Ishikawa (cell line): ENCODE measurements around the gene NFIB.

ENCODE experiments used
- CREB1 ChIP-seq: IDR thresholded peaks from 2 replicates; pipeline ENCODE4 v1.6.1; 2012; ENCODE audit warnings: low read depth
- EP300 ChIP-seq: IDR thresholded peaks from 2 replicates; pipeline ENCODE4 v1.6.1; 2012; ENCODE audit warnings: borderline replicate concordance
- FOXM1 ChIP-seq: IDR thresholded peaks from 2 replicates; pipeline ENCODE4 v1.6.1; 2012; ENCODE audit warnings: low read depth, borderline replicate concordance
- RAD21 ChIP-seq: IDR thresholded peaks from 2 replicates; pipeline ENCODE4 v1.6.1; 2012; ENCODE audit warnings: low read depth
- TAF1 ChIP-seq: IDR thresholded peaks from 2 replicates; pipeline ENCODE4 v1.6.1; 2012; ENCODE audit warnings: low read depth, mild to moderate bottlenecking
- TCF12 ChIP-seq: IDR thresholded peaks from 2 replicates; pipeline ENCODE4 v1.6.1; 2012; ENCODE audit warnings: low read depth
- TEAD4 ChIP-seq: IDR thresholded peaks from 2 replicates; pipeline ENCODE4 v1.6.1; 2012
- YY1 ChIP-seq: IDR thresholded peaks from 2 replicates; pipeline ENCODE4 v1.6.1; 2012; ENCODE audit warnings: low read depth
- ZBTB7A ChIP-seq: IDR thresholded peaks from 2 replicates; pipeline ENCODE4 v1.6.1; 2012; ENCODE audit warnings: low read depth
- TF ChIP-seq, protein P1 (sequence below): IDR thresholded peaks from 2 replicates; pipeline ENCODE4 v1.6.1; 2012; ENCODE audit warnings: low read depth, mild to moderate bottlenecking
- TF ChIP-seq, protein P2 (sequence below): IDR thresholded peaks from 2 replicates; pipeline ENCODE4 v1.6.1; 2012
- TF ChIP-seq, protein P3 (sequence below): IDR thresholded peaks from 2 replicates; pipeline ENCODE4 v1.6.1; 2012

DNA sequence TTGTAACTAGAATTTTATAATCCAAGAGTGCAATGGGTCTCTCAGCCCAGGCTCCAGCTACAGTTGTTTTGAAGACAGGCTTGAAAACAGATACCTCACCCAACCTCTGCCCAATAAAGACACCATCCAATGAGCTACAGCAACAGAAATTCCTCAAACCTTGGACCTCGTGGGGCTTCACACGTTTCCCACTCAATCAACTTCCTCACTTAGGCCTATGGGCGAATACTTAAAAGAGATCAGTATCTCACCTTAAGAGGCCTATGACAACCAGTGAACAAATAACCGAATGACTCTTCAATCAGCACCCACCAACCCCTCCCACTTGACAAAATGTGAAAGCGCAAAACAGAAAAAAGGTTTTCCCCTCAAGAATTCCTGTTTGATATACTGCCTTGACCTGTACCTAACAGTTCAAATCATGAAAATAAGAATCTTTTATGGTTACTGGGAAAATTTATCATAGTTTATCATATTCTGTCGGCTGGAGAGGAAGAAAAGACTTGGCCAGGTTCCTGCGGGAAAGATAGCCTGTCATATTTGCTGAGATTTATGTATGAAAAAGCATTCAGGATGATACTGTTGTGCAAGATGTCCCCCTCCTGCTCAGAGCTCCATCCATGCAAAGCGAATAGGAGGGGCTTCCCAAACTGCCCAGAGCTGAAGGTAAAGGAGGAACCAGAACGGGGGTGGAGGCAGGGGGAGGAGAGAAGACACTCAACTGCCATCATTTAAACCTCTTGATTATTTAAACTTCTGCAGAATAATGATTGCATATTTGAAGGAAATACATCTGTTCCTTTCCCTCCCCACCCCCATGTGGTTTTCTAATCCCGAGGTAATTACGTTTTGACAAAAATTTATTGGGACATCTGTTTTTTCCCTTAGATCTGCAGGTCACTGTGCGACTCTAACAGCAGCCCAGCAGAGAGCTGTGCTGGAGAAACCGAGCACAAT lies 256.3 kb downstream of the NFIB start:
- TF ChIP-seq YY1 (no peak), TAF1 (no peak), EP300 (no peak), FOXM1 (no peak), ZBTB7A (no peak), TEAD4 (no peak), RAD21 (no peak), CREB1 (no peak), TCF12 (no peak)
- TF ChIP-seq, protein P1, sequence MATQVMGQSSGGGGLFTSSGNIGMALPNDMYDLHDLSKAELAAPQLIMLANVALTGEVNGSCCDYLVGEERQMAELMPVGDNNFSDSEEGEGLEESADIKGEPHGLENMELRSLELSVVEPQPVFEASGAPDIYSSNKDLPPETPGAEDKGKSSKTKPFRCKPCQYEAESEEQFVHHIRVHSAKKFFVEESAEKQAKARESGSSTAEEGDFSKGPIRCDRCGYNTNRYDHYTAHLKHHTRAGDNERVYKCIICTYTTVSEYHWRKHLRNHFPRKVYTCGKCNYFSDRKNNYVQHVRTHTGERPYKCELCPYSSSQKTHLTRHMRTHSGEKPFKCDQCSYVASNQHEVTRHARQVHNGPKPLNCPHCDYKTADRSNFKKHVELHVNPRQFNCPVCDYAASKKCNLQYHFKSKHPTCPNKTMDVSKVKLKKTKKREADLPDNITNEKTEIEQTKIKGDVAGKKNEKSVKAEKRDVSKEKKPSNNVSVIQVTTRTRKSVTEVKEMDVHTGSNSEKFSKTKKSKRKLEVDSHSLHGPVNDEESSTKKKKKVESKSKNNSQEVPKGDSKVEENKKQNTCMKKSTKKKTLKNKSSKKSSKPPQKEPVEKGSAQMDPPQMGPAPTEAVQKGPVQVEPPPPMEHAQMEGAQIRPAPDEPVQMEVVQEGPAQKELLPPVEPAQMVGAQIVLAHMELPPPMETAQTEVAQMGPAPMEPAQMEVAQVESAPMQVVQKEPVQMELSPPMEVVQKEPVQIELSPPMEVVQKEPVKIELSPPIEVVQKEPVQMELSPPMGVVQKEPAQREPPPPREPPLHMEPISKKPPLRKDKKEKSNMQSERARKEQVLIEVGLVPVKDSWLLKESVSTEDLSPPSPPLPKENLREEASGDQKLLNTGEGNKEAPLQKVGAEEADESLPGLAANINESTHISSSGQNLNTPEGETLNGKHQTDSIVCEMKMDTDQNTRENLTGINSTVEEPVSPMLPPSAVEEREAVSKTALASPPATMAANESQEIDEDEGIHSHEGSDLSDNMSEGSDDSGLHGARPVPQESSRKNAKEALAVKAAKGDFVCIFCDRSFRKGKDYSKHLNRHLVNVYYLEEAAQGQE = no peak
- TF ChIP-seq, protein P2, sequence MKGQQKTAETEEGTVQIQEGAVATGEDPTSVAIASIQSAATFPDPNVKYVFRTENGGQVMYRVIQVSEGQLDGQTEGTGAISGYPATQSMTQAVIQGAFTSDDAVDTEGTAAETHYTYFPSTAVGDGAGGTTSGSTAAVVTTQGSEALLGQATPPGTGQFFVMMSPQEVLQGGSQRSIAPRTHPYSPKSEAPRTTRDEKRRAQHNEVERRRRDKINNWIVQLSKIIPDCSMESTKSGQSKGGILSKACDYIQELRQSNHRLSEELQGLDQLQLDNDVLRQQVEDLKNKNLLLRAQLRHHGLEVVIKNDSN = no peak
- TF ChIP-seq, protein P3, sequence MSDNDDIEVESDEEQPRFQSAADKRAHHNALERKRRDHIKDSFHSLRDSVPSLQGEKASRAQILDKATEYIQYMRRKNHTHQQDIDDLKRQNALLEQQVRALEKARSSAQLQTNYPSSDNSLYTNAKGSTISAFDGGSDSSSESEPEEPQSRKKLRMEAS = no peak
